ENCODE measurements around the gene SGPP2.

DNA sequence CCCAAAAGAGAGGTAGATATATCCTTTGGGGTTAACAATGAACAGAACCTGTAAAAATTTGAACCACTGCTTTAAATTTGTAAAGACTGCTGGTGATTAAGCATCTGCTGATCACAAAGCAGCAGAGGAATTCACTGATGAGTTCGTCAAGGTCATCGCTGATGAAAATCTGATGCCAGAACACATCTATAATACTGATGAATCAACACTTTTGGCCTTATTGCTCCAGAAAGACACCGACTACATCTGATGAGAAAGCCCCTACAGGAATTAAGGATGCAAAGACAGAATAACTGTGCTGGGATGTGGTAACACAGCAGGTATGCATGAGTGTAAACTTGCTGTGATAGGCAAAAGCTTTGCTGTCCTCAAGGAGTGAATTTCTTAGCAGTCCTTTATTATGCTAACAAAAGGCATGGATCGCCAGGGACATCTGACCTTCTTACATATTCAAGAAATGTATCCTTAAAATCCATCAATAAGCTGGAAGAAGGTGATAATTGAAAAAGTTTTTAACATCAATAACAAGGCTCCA lies 30.5 kb upstream of the SGPP2 start:
- TF ChIP-seq, protein P1, sequence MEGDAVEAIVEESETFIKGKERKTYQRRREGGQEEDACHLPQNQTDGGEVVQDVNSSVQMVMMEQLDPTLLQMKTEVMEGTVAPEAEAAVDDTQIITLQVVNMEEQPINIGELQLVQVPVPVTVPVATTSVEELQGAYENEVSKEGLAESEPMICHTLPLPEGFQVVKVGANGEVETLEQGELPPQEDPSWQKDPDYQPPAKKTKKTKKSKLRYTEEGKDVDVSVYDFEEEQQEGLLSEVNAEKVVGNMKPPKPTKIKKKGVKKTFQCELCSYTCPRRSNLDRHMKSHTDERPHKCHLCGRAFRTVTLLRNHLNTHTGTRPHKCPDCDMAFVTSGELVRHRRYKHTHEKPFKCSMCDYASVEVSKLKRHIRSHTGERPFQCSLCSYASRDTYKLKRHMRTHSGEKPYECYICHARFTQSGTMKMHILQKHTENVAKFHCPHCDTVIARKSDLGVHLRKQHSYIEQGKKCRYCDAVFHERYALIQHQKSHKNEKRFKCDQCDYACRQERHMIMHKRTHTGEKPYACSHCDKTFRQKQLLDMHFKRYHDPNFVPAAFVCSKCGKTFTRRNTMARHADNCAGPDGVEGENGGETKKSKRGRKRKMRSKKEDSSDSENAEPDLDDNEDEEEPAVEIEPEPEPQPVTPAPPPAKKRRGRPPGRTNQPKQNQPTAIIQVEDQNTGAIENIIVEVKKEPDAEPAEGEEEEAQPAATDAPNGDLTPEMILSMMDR (IDR thresholded peaks at IDR 0.05), result no peak
- TF ChIP-seq EP300 (IDR thresholded peaks at IDR 0.05), result no peak
